ENCODE data around the gene GP9.

DNA sequence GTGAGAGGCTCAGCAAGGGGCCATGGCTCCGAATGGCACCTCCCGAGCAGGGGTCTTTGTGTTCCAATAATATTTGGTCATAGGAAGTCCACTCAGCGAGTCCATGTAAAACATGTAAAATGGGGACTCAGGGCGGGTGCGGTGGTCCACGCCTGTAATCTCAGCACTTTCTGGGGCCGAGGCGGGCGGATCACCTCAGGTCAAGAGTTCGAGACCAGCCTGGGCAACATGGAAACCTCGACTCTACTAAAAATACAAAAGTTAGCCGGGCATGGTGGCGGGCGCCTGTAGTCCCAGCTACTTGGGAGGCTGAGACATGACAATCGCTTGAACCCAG is 33.1 kb upstream of the GP9 start:
- no peak for TF ChIP-seq CTCF (IDR thresholded peaks at IDR 0.05)
- no peak for TF ChIP-seq POLR2A (IDR thresholded peaks at IDR 0.05)
